Measurements from ENCODE around the gene IFT57. TPM values are rescaled to one million over a fixed set of nuclear protein-coding genes. Genes with fewer than 3 reads are reported as not detected.
A peak's percentile ranks its signal among the peaks of the same experiment; 100 is the strongest.
"Not testable (repeated sequence)": the region's sequence is repeated elsewhere in the genome, so short reads cannot be mapped to it uniquely, and the experiment has no call there.

The IFT57 gene
- total and polyA plus RNA-seq, 5 donors: 14.3 to 33.8 (median 26.8) TPM

- Histone ChIP-seq H3K4me3 (ENCODE audit: low read length) (no peak overlapping the region), H3K27me3 (ENCODE audit: control insufficient read depth, insufficient read depth) (no peaks in the 10 kb centered on the region), H3K9me3 (ENCODE audit: control insufficient read depth, low read length) (no peaks in the 10 kb centered on the region), H3K27ac (ENCODE audit: low read length) (no peak overlapping the region), H3K4me1 (ENCODE audit: control insufficient read depth, insufficient read depth, low read length) (no peaks in the 10 kb centered on the region)
- intact Hi-C loops (cut with DNase I): no loop called here
- DNase-seq (no peak), ATAC-seq (no peak)
Measured at GRCh38 chr3:108164391-108164790, 57.8 kb downstream of the IFT57 start.

- Histone ChIP-seq H3K27me3 (ENCODE audit: control insufficient read depth, insufficient read depth) (no peaks in the 10 kb centered on the region), H3K4me3 (ENCODE audit: low read length) (no peak overlapping the region), H3K27ac (ENCODE audit: low read length) (no peak overlapping the region), H3K4me1 (ENCODE audit: control insufficient read depth, insufficient read depth, low read length) (no peaks in the 10 kb centered on the region), H3K9me3 (ENCODE audit: control insufficient read depth, low read length) (no peaks in the 10 kb centered on the region)
- ATAC-seq: no peak
- 72% methylated on average over 1 of the region's 1 CpG for WGBS
- no peak for DNase-seq
- intact Hi-C loops (cut with DNase I): no loop called here
Measured at GRCh38 chr3:108159865-108160264, 62.4 kb downstream of the IFT57 start.

- Histone ChIP-seq H3K4me1 (ENCODE audit: control insufficient read depth, insufficient read depth, low read length) (no peaks in the 10 kb centered on the region), H3K9me3 (ENCODE audit: control insufficient read depth, low read length) (no peaks in the 10 kb centered on the region), H3K4me3 (ENCODE audit: low read length) (no peak overlapping the region), H3K27ac (ENCODE audit: low read length) (no peak overlapping the region), H3K27me3 (ENCODE audit: control insufficient read depth, insufficient read depth) (no peaks in the 10 kb centered on the region)
- DNase-seq (no peak), ATAC-seq (no peak)
- 97% methylated on average over 7 of the region's 7 CpGs for WGBS
- intact Hi-C loops (cut with DNase I): no loop called here
Measured at GRCh38 chr3:108159105-108159504, 63.1 kb downstream of the IFT57 start.

- Histone ChIP-seq H3K4me3 (ENCODE audit: low read length) (no peak overlapping the region), H3K27ac (ENCODE audit: low read length) (no peak overlapping the region), H3K9me3 (ENCODE audit: control insufficient read depth, low read length) (no peaks in the 10 kb centered on the region), H3K27me3 (ENCODE audit: control insufficient read depth, insufficient read depth) (no peaks in the 10 kb centered on the region), H3K4me1 (ENCODE audit: control insufficient read depth, insufficient read depth, low read length) (no peaks in the 10 kb centered on the region)
- DNase-seq (no peak), ATAC-seq (no peak)
- intact Hi-C loops (cut with DNase I): no loop called here
- 72% methylated on average over 1 of the region's 1 CpG for WGBS
Measured at GRCh38 chr3:108158251-108158650, 64.0 kb downstream of the IFT57 start.

- no peaks in the 10 kb centered on the region for H3K27me3 ChIP-seq (ENCODE audit: control insufficient read depth, insufficient read depth)
- no peak overlapping the region for H3K27ac ChIP-seq (ENCODE audit: low read length)
- intact Hi-C loops (cut with DNase I): no loop called here
- DNase-seq: no peak
- no peak for ATAC-seq
- no peaks in the 10 kb centered on the region for H3K4me1 ChIP-seq (ENCODE audit: control insufficient read depth, insufficient read depth, low read length)
- no peaks in the 10 kb centered on the region for H3K9me3 ChIP-seq (ENCODE audit: control insufficient read depth, low read length)
- H3K4me3 ChIP-seq (ENCODE audit: low read length): no peak overlapping the region
- 90% methylated on average over 2 of the region's 2 CpGs for WGBS
Measured at GRCh38 chr3:108157273-108157672, 65.0 kb downstream of the IFT57 start.

GRCh38 chr3:108156312-108156853 lies 65.8 kb downstream of the IFT57 start:
- H3K4me1 ChIP-seq (ENCODE audit: control insufficient read depth, insufficient read depth, low read length): no peaks in the 10 kb centered on the region
- no peak overlapping the region for H3K27ac ChIP-seq (ENCODE audit: low read length)
- H3K9me3 ChIP-seq (ENCODE audit: control insufficient read depth, low read length): no peaks in the 10 kb centered on the region
- no peaks in the 10 kb centered on the region for H3K27me3 ChIP-seq (ENCODE audit: control insufficient read depth, insufficient read depth)
- WGBS: 72% methylated on average over 4 of the region's 4 CpGs
- intact Hi-C loops (cut with DNase I): no loop called here
- no peak overlapping the region for H3K4me3 ChIP-seq (ENCODE audit: low read length)
- no peak for DNase-seq
- ATAC-seq: no peak

- H3K4me3 ChIP-seq (ENCODE audit: low read length); H3K27ac ChIP-seq (ENCODE audit: low read length); H3K4me1 ChIP-seq (ENCODE audit: control insufficient read depth, insufficient read depth, low read length); H3K9me3 ChIP-seq (ENCODE audit: control insufficient read depth, low read length); H3K27me3 ChIP-seq (ENCODE audit: control insufficient read depth, insufficient read depth); ATAC-seq; DNase-seq; intact Hi-C loops (cut with DNase I): not testable (repeated sequence)
- 74% methylated on average over 4 of the region's 4 CpGs for WGBS
Measured at GRCh38 chr3:108155642-108156041, 66.6 kb downstream of the IFT57 start.

GRCh38 chr3:108153451-108153981 lies 68.7 kb downstream of the IFT57 start:
- DNase-seq (peak in 1 of 3 donors; percentile 42), ATAC-seq (no peak)
- WGBS: 77% methylated on average over 7 of the region's 7 CpGs
- Histone ChIP-seq H3K9me3 (ENCODE audit: control insufficient read depth, low read length) (no peaks in the 10 kb centered on the region), H3K4me3 (ENCODE audit: low read length) (no peak overlapping the region), H3K27me3 (ENCODE audit: control insufficient read depth, insufficient read depth) (no peaks in the 10 kb centered on the region), H3K27ac (ENCODE audit: low read length) (no peak overlapping the region), H3K4me1 (ENCODE audit: control insufficient read depth, insufficient read depth, low read length) (no peaks in the 10 kb centered on the region)
- intact Hi-C loops (cut with DNase I): no loop called here

- H3K9me3 ChIP-seq (ENCODE audit: control insufficient read depth, low read length): no peaks in the 10 kb centered on the region
- H3K27ac ChIP-seq (ENCODE audit: low read length): no peak overlapping the region
- 82% methylated on average over 3 of the region's 3 CpGs for WGBS
- no peak overlapping the region for H3K4me3 ChIP-seq (ENCODE audit: low read length)
- intact Hi-C loops (cut with DNase I): no loop called here
- H3K4me1 ChIP-seq (ENCODE audit: control insufficient read depth, insufficient read depth, low read length): no peaks in the 10 kb centered on the region
- DNase-seq (no peak), ATAC-seq (no peak)
- no peaks in the 10 kb centered on the region for H3K27me3 ChIP-seq (ENCODE audit: control insufficient read depth, insufficient read depth)
Measured at GRCh38 chr3:108152274-108152673, 70.0 kb downstream of the IFT57 start.

- Histone ChIP-seq H3K4me3 (ENCODE audit: low read length) (no peak overlapping the region), H3K27me3 (ENCODE audit: control insufficient read depth, insufficient read depth) (no peaks in the 10 kb centered on the region), H3K4me1 (ENCODE audit: control insufficient read depth, insufficient read depth, low read length) (no peaks in the 10 kb centered on the region), H3K9me3 (ENCODE audit: control insufficient read depth, low read length) (no peaks in the 10 kb centered on the region), H3K27ac (ENCODE audit: low read length) (no peak overlapping the region)
- DNase-seq (no peak), ATAC-seq (no peak)
- 71% methylated on average over 10 of the region's 10 CpGs for WGBS
- intact Hi-C loops (cut with DNase I): no loop called here
Measured at GRCh38 chr3:108150200-108150599, 72.0 kb downstream of the IFT57 start.

GRCh38 chr3:108146139-108146538 lies 76.1 kb downstream of the IFT57 start:
- Histone ChIP-seq H3K4me1 (ENCODE audit: control insufficient read depth, insufficient read depth, low read length) (no peaks in the 10 kb centered on the region), H3K27me3 (ENCODE audit: control insufficient read depth, insufficient read depth) (no peaks in the 10 kb centered on the region), H3K9me3 (ENCODE audit: control insufficient read depth, low read length) (no peaks in the 10 kb centered on the region), H3K4me3 (ENCODE audit: low read length) (no peak overlapping the region), H3K27ac (ENCODE audit: low read length) (no peak overlapping the region)
- intact Hi-C loops (cut with DNase I): no loop called here
- 94% methylated on average over 5 of the region's 5 CpGs for WGBS
- DNase-seq (no peak), ATAC-seq (no peak)

GRCh38 chr3:108145578-108145977 lies 76.6 kb downstream of the IFT57 start:
- no peak for ATAC-seq
- DNase-seq: no peak
- WGBS: 53% methylated on average over 1 of the region's 1 CpG
- Histone ChIP-seq H3K9me3 (ENCODE audit: control insufficient read depth, low read length) (no peaks in the 10 kb centered on the region), H3K4me1 (ENCODE audit: control insufficient read depth, insufficient read depth, low read length) (no peaks in the 10 kb centered on the region), H3K4me3 (ENCODE audit: low read length) (no peak overlapping the region), H3K27ac (ENCODE audit: low read length) (no peak overlapping the region), H3K27me3 (ENCODE audit: control insufficient read depth, insufficient read depth) (no peaks in the 10 kb centered on the region)
- intact Hi-C loops (cut with DNase I): no loop called here

All from right cardiac atrium (tissue), 5 donors.